Measurements from ENCODE around the gene CLDN6. TPM values are rescaled to one million over a fixed set of nuclear protein-coding genes. Genes with fewer than 3 reads are reported as not detected.

Gene CLDN6
- total RNA-seq, 1 experiment from 2014 or later: not detected

- Mint-ChIP-seq H3K27ac (ENCODE audit: low read depth, unreplicated experiment) (no peak overlapping the region), H3K4me1 (ENCODE audit: insufficient read depth, unreplicated experiment) (no peaks in the 10 kb centered on the region), H3K36me3 (ENCODE audit: insufficient read depth, unreplicated experiment) (no peaks in the 10 kb centered on the region), H3K4me3 (ENCODE audit: unreplicated experiment) (no peak overlapping the region), H3K9me3 (ENCODE audit: unreplicated experiment) (no peaks in the 10 kb centered on the region), H3K27me3 (ENCODE audit: insufficient read depth, unreplicated experiment) (peaks cover 38% of the 10 kb centered on the region)
- ChIA-PET CTCF (interaction anchor here (0.6 to 5.8 kb wide), 5 partner anchors 21 to 90 kb away, joined by 3 to 51 read pairs (median 4); no protein-coding TSS in a partner anchor), POLR2A (interaction anchor here (0.6 to 1.3 kb wide), 2 partner anchors 9 to 896 kb away, joined by 3 to 4 read pairs; partner anchors contain the start of gene TRAF7)
- no TSS peak for BruUV-seq (replicated peaks)
- no peak for DNase-seq (ENCODE audit: unreplicated experiment)
- no peak for TF ChIP-seq CTCF (IDR thresholded peaks at IDR 0.05; ENCODE audit: unreplicated experiment)
- intact Hi-C loops (cut with micrococcal nuclease): no loop called here
Observed at GRCh38 chr16:3051009-3051408, 33.0 kb upstream of the CLDN6 start.

GRCh38 chr16:3050487-3050886 is 32.5 kb upstream of the CLDN6 start:
- intact Hi-C loops (cut with micrococcal nuclease): no loop called here
- DNase-seq (ENCODE audit: unreplicated experiment): no peak
- Mint-ChIP-seq H3K36me3 (ENCODE audit: insufficient read depth, unreplicated experiment) (no peaks in the 10 kb centered on the region), H3K27me3 (ENCODE audit: insufficient read depth, unreplicated experiment) (peaks cover 40% of the 10 kb centered on the region), H3K4me3 (ENCODE audit: unreplicated experiment) (no peak overlapping the region), H3K27ac (ENCODE audit: low read depth, unreplicated experiment) (no peak overlapping the region), H3K9me3 (ENCODE audit: unreplicated experiment) (no peaks in the 10 kb centered on the region), H3K4me1 (ENCODE audit: insufficient read depth, unreplicated experiment) (no peaks in the 10 kb centered on the region)
- POLR2A ChIA-PET: interaction anchor here (1.1 to 1.3 kb wide), 2 partner anchors 9 to 13 kb away, joined by 3 to 4 read pairs; no protein-coding TSS in a partner anchor
- CTCF ChIA-PET: interaction anchor here (0.5 to 5.8 kb wide), 5 partner anchors 20 to 359 kb away, joined by 3 to 51 read pairs (median 4); no protein-coding TSS in a partner anchor
- TF ChIP-seq CTCF (IDR thresholded peaks at IDR 0.05; ENCODE audit: unreplicated experiment): no peak
- BruUV-seq (replicated peaks): no TSS peak

- no peak for TF ChIP-seq CTCF (IDR thresholded peaks at IDR 0.05; ENCODE audit: unreplicated experiment)
- Mint-ChIP-seq H3K4me3 (ENCODE audit: unreplicated experiment) (no peak overlapping the region), H3K9me3 (ENCODE audit: unreplicated experiment) (no peaks in the 10 kb centered on the region), H3K27me3 (ENCODE audit: insufficient read depth, unreplicated experiment) (peaks cover 45% of the 10 kb centered on the region), H3K36me3 (ENCODE audit: insufficient read depth, unreplicated experiment) (no peaks in the 10 kb centered on the region), H3K27ac (ENCODE audit: low read depth, unreplicated experiment) (no peak overlapping the region), H3K4me1 (ENCODE audit: insufficient read depth, unreplicated experiment) (no peaks in the 10 kb centered on the region)
- ChIA-PET POLR2A (interaction anchor here (1.1 to 3.0 kb wide), 3 partner anchors 10 to 19 kb away, joined by 3 to 7 read pairs (median 4); no protein-coding TSS in a partner anchor), CTCF (interaction anchor here (0.5 to 5.8 kb wide), 4 partner anchors 19 to 360 kb away, joined by 3 to 51 read pairs (median 12); no protein-coding TSS in a partner anchor)
- intact Hi-C loops (cut with micrococcal nuclease): no loop called here
- DNase-seq (ENCODE audit: unreplicated experiment): no peak
- BruUV-seq (replicated peaks): no TSS peak
Observed at GRCh38 chr16:3049921-3050481, 32.0 kb upstream of the CLDN6 start.

GRCh38 chr16:3047387-3047720 is 29.4 kb upstream of the CLDN6 start:
- Mint-ChIP-seq H3K4me3 (ENCODE audit: unreplicated experiment) (no peak overlapping the region), H3K9me3 (ENCODE audit: unreplicated experiment) (no peaks in the 10 kb centered on the region), H3K4me1 (ENCODE audit: insufficient read depth, unreplicated experiment) (no peaks in the 10 kb centered on the region), H3K27ac (ENCODE audit: low read depth, unreplicated experiment) (no peak overlapping the region), H3K36me3 (ENCODE audit: insufficient read depth, unreplicated experiment) (no peaks in the 10 kb centered on the region), H3K27me3 (ENCODE audit: insufficient read depth, unreplicated experiment) (peaks cover 58% of the 10 kb centered on the region)
- no peak for TF ChIP-seq CTCF (IDR thresholded peaks at IDR 0.05; ENCODE audit: unreplicated experiment)
- POLR2A ChIA-PET: interaction anchor here (0.9 to 3.0 kb wide), 4 partner anchors 9 to 26 kb away, joined by 3 to 7 read pairs (median 5); no protein-coding TSS in a partner anchor
- DNase-seq (ENCODE audit: unreplicated experiment): no peak
- intact Hi-C loops (cut with micrococcal nuclease): no loop called here
- CTCF ChIA-PET: interaction anchor here (0.6 to 5.8 kb wide), 6 partner anchors 9 to 82 kb away, joined by 3 to 51 read pairs (median 5); no protein-coding TSS in a partner anchor
- no TSS peak for BruUV-seq (replicated peaks)
